Forelimb muscle (tissue), 1 donor: Measurements from ENCODE around the gene MAEA. TPM values are rescaled to one million over a fixed set of nuclear protein-coding genes. Genes with fewer than 3 reads are reported as not detected.

Experiments used
- DNase-seq: peaks from one replicate; pipeline ENCODE4 v3.0.0-alpha.2; 2013; ENCODE audit warnings: low read depth
- polyA plus RNA-seq: library from polyadenylated mRNA; unstranded; fragments of 120-200 nt; gene quantifications from one replicate; pipeline ENCODE4 v1.2.1, GENCODE V29; 2013; ENCODE audit not compliant: insufficient read length

The MAEA gene
- polyA plus RNA-seq, 1 donor: 39.5 TPM

- DNase-seq: no peak
Measured at GRCh38 chr4:1249731-1250526, 39.8 kb upstream of the MAEA start.

GRCh38 chr4:1250527-1250812 is 39.2 kb upstream of the MAEA start:
- no peak for DNase-seq

GRCh38 chr4:1250921-1251772 is 38.5 kb upstream of the MAEA start:
- no peak for DNase-seq

GRCh38 chr4:1251773-1252066 is 38.0 kb upstream of the MAEA start:
- no peak for DNase-seq

- DNase-seq: no peak
Measured at GRCh38 chr4:1252928-1253492, 36.7 kb upstream of the MAEA start.

GRCh38 chr4:1253831-1254230 is 35.9 kb upstream of the MAEA start:
- no peak for DNase-seq

GRCh38 chr4:1255151-1255550 is 34.5 kb upstream of the MAEA start:
- no peak for DNase-seq

GRCh38 chr4:1255699-1256098 is 34.0 kb upstream of the MAEA start:
- no peak for DNase-seq

GRCh38 chr4:1258457-1258856 is 31.2 kb upstream of the MAEA start:
- no peak for DNase-seq

- DNase-seq: no peak
Measured at GRCh38 chr4:1259966-1260365, 29.7 kb upstream of the MAEA start.

GRCh38 chr4:1260418-1261106 is 29.1 kb upstream of the MAEA start:
- DNase-seq: no peak

GRCh38 chr4:1261107-1261928 is 28.4 kb upstream of the MAEA start:
- DNase-seq: no peak

GRCh38 chr4:1264942-1265341 is 24.7 kb upstream of the MAEA start:
- no peak for DNase-seq

GRCh38 chr4:1265351-1265750 is 24.3 kb upstream of the MAEA start:
- DNase-seq: no peak

- no peak for DNase-seq
Measured at GRCh38 chr4:1266881-1267763, 22.6 kb upstream of the MAEA start.

GRCh38 chr4:1269209-1269608 is 20.5 kb upstream of the MAEA start:
- no peak for DNase-seq

GRCh38 chr4:1271686-1272085 is 18.0 kb upstream of the MAEA start:
- no peak for DNase-seq

- no peak for DNase-seq
Measured at GRCh38 chr4:1274871-1275270, 14.8 kb upstream of the MAEA start.

- DNase-seq: no peak
Measured at GRCh38 chr4:1276984-1277383, 12.7 kb upstream of the MAEA start.
